ENCODE results near the gene NUP107. TPM values are rescaled to one million over a fixed set of nuclear protein-coding genes. Genes with fewer than 3 reads are reported as not detected.

NUP107 gene
- total and polyA plus RNA-seq, 4 donors = 18.4 to 74.7 (median 26.4) TPM

GRCh38 chr12:68667291-68667690, 19.5 kb upstream of the NUP107 start:
- no peak for TF ChIP-seq CTCF (IDR thresholded peaks at IDR 0.05; ENCODE audit: control extremely low read depth, extremely low read depth)
- Histone ChIP-seq H3K36me3 (ENCODE audit: control insufficient read depth in 4 of 4, insufficient read depth in 4 of 4, low read length in 4 of 4) (peaks cover 0 to 5% (median 0%) of the 10 kb centered on the region in 4 donors), H3K27me3 (ENCODE audit: control insufficient read depth in 3 of 3, insufficient read depth in 3 of 3, low read length in 2 of 3) (no peaks in the 10 kb centered on the region), H3K27ac (ENCODE audit: low read depth in 1 of 2, low read length in 1 of 2) (no peak overlapping the region), H3K9ac (ENCODE audit: insufficient read depth in 1 of 2, low read length in 2 of 2) (no peak overlapping the region), H3K9me3 (ENCODE audit: control insufficient read depth in 4 of 4, insufficient read depth in 3 of 4, low read length in 3 of 4) (no peaks in the 10 kb centered on the region), H3K4me1 (ENCODE audit: control insufficient read depth in 5 of 5, insufficient read depth in 5 of 5, low read length in 5 of 5) (no peaks in the 10 kb centered on the region), H3K4me3 (no peak overlapping the region)
- WGBS, 2 donors = 31 to 80% methylated on average over 1 of the region's 1 CpG
- ATAC-seq (ENCODE audit: insufficient read depth, low FRiP score) (no peak), DNase-seq (no peak)

GRCh38 chr12:68667896-68668295, 18.9 kb upstream of the NUP107 start:
- Histone ChIP-seq H3K4me1 (ENCODE audit: control insufficient read depth in 5 of 5, insufficient read depth in 5 of 5, low read length in 5 of 5) (no peaks in the 10 kb centered on the region), H3K9me3 (ENCODE audit: control insufficient read depth in 4 of 4, insufficient read depth in 3 of 4, low read length in 3 of 4) (no peaks in the 10 kb centered on the region), H3K4me3 (no peak overlapping the region), H3K36me3 (ENCODE audit: control insufficient read depth in 4 of 4, insufficient read depth in 4 of 4, low read length in 4 of 4) (peaks cover 0 to 5% (median 0%) of the 10 kb centered on the region in 4 donors), H3K9ac (ENCODE audit: insufficient read depth in 1 of 2, low read length in 2 of 2) (no peak overlapping the region), H3K27ac (ENCODE audit: low read depth in 1 of 2, low read length in 1 of 2) (no peak overlapping the region), H3K27me3 (ENCODE audit: control insufficient read depth in 3 of 3, insufficient read depth in 3 of 3, low read length in 2 of 3) (no peaks in the 10 kb centered on the region)
- DNase-seq (peak in 1 of 3 donors; percentile 17), ATAC-seq (ENCODE audit: insufficient read depth, low FRiP score) (no peak)
- no peak for TF ChIP-seq CTCF (IDR thresholded peaks at IDR 0.05; ENCODE audit: control extremely low read depth, extremely low read depth)
- 19 to 40% methylated on average over 1 of the region's 1 CpG for WGBS, 2 donors

GRCh38 chr12:68671179-68671578, 15.6 kb upstream of the NUP107 start:
- DNase-seq (no peak), ATAC-seq (ENCODE audit: insufficient read depth, low FRiP score) (no peak)
- Histone ChIP-seq H3K27me3 (ENCODE audit: control insufficient read depth in 3 of 3, insufficient read depth in 3 of 3, low read length in 2 of 3) (no peaks in the 10 kb centered on the region), H3K9me3 (ENCODE audit: control insufficient read depth in 4 of 4, insufficient read depth in 3 of 4, low read length in 3 of 4) (no peaks in the 10 kb centered on the region), H3K9ac (ENCODE audit: insufficient read depth in 1 of 2, low read length in 2 of 2) (no peak overlapping the region), H3K27ac (ENCODE audit: low read depth in 1 of 2, low read length in 1 of 2) (no peak overlapping the region), H3K36me3 (ENCODE audit: control insufficient read depth in 4 of 4, insufficient read depth in 4 of 4, low read length in 4 of 4) (no peaks in the 10 kb centered on the region), H3K4me3 (no peak overlapping the region), H3K4me1 (ENCODE audit: control insufficient read depth in 5 of 5, insufficient read depth in 5 of 5, low read length in 5 of 5) (no peaks in the 10 kb centered on the region)
- TF ChIP-seq CTCF (IDR thresholded peaks at IDR 0.05; ENCODE audit: control extremely low read depth, extremely low read depth) = no peak
- 81 to 97% methylated on average over 4 of the region's 4 CpGs for WGBS, 2 donors

GRCh38 chr12:68673788-68674187, 13.0 kb upstream of the NUP107 start:
- no peak overlapping the region for H3K4me3 ChIP-seq
- H3K27ac ChIP-seq (ENCODE audit: low read depth in 1 of 2, low read length in 1 of 2) = no peak overlapping the region
- WGBS, 2 donors = 81% methylated on average over 4 of the region's 4 CpGs
- H3K27me3 ChIP-seq (ENCODE audit: control insufficient read depth in 3 of 3, insufficient read depth in 3 of 3, low read length in 2 of 3) = no peaks in the 10 kb centered on the region
- ATAC-seq (ENCODE audit: insufficient read depth, low FRiP score) (no peak), DNase-seq (no peak)
- no peak overlapping the region for H3K9ac ChIP-seq (ENCODE audit: insufficient read depth in 1 of 2, low read length in 2 of 2)
- no peaks in the 10 kb centered on the region for H3K36me3 ChIP-seq (ENCODE audit: control insufficient read depth in 4 of 4, insufficient read depth in 4 of 4, low read length in 4 of 4)
- H3K4me1 ChIP-seq (ENCODE audit: control insufficient read depth in 5 of 5, insufficient read depth in 5 of 5, low read length in 5 of 5) = no peaks in the 10 kb centered on the region
- H3K9me3 ChIP-seq (ENCODE audit: control insufficient read depth in 4 of 4, insufficient read depth in 3 of 4, low read length in 3 of 4) = no peaks in the 10 kb centered on the region
- no peak for TF ChIP-seq CTCF (IDR thresholded peaks at IDR 0.05; ENCODE audit: control extremely low read depth, extremely low read depth)

Measured in lung (tissue), 12 donors.